ENCODE results near the gene KCNK13.

Gene KCNK13

GRCh38 chr14:90040411-90040810 is 21.4 kb upstream of the KCNK13 start:
- no peak for DNase-seq (ENCODE audit: low read depth in 1 of 2, low spot score in 1 of 2)
- Histone ChIP-seq H3K4me3 (replicated peaks; ENCODE audit: insufficient read depth, low read length) (no peak overlapping the region), H3K27ac (replicated peaks) (no peak overlapping the region), H3K27me3 (ENCODE audit: insufficient read depth, poor library complexity, severe bottlenecking) (no peaks in the 10 kb centered on the region)
- no peak for TF ChIP-seq POLR2AphosphoS5 (IDR thresholded peaks at IDR 0.05; ENCODE audit: low read depth)
- no peak for TF ChIP-seq CTCF (IDR thresholded peaks at IDR 0.05; ENCODE audit: insufficient read depth, low read length)
- TF ChIP-seq SPI1 (IDR thresholded peaks at IDR 0.05; ENCODE audit: borderline replicate concordance, low read depth), result no peak
- TF ChIP-seq GABPA (IDR thresholded peaks at IDR 0.05; ENCODE audit: low read depth), result no peak
- no peak for TF ChIP-seq REST (IDR thresholded peaks at IDR 0.05; ENCODE audit: insufficient replicate concordance, low read depth)

GRCh38 chr14:90042496-90043252 is 19.1 kb upstream of the KCNK13 start:
- DNase-seq (ENCODE audit: low read depth in 1 of 2, low spot score in 1 of 2), result no peak
- H3K4me3 ChIP-seq (replicated peaks; ENCODE audit: insufficient read depth, low read length), result no peak overlapping the region
- TF ChIP-seq POLR2AphosphoS5 (IDR thresholded peaks at IDR 0.05; ENCODE audit: low read depth), result no peak
- no peak for TF ChIP-seq REST (IDR thresholded peaks at IDR 0.05; ENCODE audit: insufficient replicate concordance, low read depth)
- TF ChIP-seq CTCF (IDR thresholded peaks at IDR 0.05; ENCODE audit: insufficient read depth, low read length), result no peak
- no peak for TF ChIP-seq GABPA (IDR thresholded peaks at IDR 0.05; ENCODE audit: low read depth)
- H3K27ac ChIP-seq (replicated peaks), result no peak overlapping the region
- no peaks in the 10 kb centered on the region for H3K27me3 ChIP-seq (ENCODE audit: insufficient read depth, poor library complexity, severe bottlenecking)

GRCh38 chr14:90045616-90046015 is 16.2 kb upstream of the KCNK13 start:
- TF ChIP-seq GABPA (IDR thresholded peaks at IDR 0.05; ENCODE audit: low read depth) (no peak), POLR2AphosphoS5 (IDR thresholded peaks at IDR 0.05; ENCODE audit: low read depth) (no peak), SPI1 (IDR thresholded peaks at IDR 0.05; ENCODE audit: borderline replicate concordance, low read depth) (no peak), CTCF (IDR thresholded peaks at IDR 0.05; ENCODE audit: insufficient read depth, low read length) (no peak), REST (IDR thresholded peaks at IDR 0.05; ENCODE audit: insufficient replicate concordance, low read depth) (no peak)

More at GRCh38 chr14:90045616-90046015, 16.2 kb upstream of the KCNK13 start:
- Histone ChIP-seq H3K4me3 (replicated peaks; ENCODE audit: insufficient read depth, low read length) (no peak overlapping the region), H3K27ac (replicated peaks) (no peak overlapping the region), H3K27me3 (ENCODE audit: insufficient read depth, poor library complexity, severe bottlenecking) (no peaks in the 10 kb centered on the region)
- DNase-seq (ENCODE audit: low read depth in 1 of 2, low spot score in 1 of 2), result no peak
